Esophagus muscularis mucosa (tissue), 3 donors: Measurements from ENCODE around the gene KAZN.

Source experiments
- EP300 ChIP-seq: sonication (generic); formaldehyde crosslinking; IDR thresholded peaks from one replicate; pipeline ENCODE4 v1.6.1; 2017; ENCODE audit warnings: antibody characterized with exemption
- POLR2A ChIP-seq: fragments of 450-650 bp; IDR thresholded peaks from one replicate; pipeline ENCODE4 v1.6.1; 2017; ENCODE audit warnings: antibody characterized with exemption, moderate library complexity, mild to moderate bottlenecking, low read depth
- POLR2AphosphoS5 ChIP-seq, 2 donors: sonication (generic); formaldehyde crosslinking; IDR thresholded peaks; one replicate each; pipeline ENCODE4 v1.6.1; 2017; ENCODE audit warnings: antibody characterized with exemption in 2 of 2

DNA sequence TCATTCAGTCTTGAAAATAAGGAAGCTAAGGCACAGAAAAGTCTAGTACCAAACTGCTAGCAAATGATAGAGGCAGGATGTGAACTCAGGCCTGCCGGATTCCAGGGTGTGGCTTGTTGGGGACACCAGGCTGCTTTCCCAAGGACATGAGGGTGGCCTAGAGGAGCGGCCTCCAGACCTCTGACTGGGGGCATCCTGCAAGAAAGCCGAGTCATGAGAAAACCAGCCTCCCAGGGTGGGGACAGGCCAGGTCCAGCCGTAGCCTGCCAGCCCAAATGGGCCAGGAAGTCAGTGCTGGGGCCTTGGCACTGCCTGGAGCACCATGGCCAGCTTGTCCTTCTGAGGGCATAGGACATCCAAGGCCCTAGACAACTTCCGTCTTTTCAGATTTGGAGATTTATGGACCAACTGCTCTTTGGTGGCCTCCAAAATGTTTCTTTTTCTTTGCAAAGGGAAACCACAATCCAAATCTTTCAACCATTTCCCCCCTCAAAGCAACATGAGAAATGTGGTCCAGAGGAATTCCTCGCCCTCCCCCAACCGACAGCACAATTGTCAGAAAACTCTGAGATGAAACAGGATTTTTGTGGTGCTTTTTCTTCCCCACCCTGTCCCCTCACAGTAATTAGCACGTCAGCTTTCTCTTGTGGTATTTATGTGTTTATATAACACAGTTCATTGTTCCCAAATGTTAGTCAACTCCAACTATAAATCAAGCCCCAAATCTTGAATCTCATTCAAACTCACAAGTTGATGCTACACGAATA is 212.3 kb downstream of the KAZN start:
- TF ChIP-seq EP300 = no peak
- TF ChIP-seq POLR2AphosphoS5 (IDR thresholded peaks at IDR 0.05) = no peak
- TF ChIP-seq POLR2A = no peak
